Activated T-cell treated with anti-CD3 and anti-CD28 coated beads for 4 hours (primary cell): ENCODE data around the gene SNRK.

ENCODE experiments used
- DNase-seq: peaks from one replicate; pipeline ENCODE4 v3.0.0-alpha.2; 2020

Gene SNRK

GRCh38 chr3:43279082-43279481 lies 7.3 kb upstream of the SNRK start:
- DNase-seq = no peak

DNA sequence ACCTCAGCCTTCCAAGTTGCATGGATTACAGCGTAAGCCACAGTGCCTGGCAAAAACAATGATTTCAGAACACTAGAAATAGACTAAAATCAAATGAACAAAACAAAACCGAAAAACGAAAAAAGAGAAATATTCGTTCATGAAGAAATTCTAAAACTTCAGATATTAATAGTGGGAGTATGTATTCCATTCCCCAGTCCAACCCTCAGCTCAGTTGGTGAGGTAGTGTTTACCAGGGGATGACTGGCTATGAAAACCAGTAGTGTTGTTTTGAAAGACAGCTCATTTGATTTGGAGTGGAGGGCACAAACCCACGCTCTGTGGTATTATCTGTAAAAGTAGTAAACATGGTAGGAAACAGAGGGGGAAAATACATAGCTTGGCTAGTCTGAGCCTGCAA lies 6.8 kb upstream of the SNRK start:
- no peak for DNase-seq

DNA sequence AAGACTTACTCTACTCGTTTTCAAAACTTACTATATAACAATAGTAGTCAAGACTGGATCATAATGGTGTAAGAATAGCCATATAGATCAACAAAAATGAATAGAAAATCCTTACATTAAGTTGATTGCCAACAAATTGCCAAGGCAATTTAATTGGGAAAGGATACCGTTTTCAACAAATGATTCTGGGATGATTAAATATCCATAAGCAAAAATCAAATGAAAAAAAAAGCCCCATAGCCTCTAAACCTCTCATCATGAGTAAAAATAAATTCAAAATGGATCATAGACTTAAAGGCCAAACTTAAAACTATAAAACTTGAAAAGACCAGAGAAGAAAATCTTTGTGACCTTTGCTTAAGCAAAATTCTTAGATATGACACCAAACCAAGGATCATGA lies 5.3 kb upstream of the SNRK start:
- DNase-seq = no peak

- DNase-seq = no peak
Measured at GRCh38 chr3:43284171-43284570, 2.2 kb upstream of the SNRK start.

- no peak for DNase-seq
Measured at GRCh38 chr3:43285644-43286043, 696 bp upstream of the SNRK start.

- DNase-seq = no peak
Measured at GRCh38 chr3:43286841-43287499, 630 bp downstream of the SNRK start.

DNA sequence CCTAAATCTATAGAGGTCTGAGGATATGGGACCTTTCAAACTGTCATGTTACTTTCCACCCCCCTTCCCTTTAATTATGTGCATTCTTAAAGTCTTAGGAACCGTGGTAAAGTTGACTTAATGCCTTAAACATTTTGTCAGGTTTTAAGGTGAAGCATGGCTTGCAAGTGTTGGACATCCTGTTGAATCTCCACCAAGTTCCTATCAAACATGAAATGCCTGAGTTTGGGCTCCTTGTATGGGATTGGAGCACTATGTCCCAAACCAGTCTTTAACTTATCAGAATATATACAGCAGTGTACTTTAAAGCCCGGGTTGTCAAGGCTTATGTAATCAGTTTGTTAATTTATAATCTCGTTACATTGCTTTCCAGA lies 1.1 kb downstream of the SNRK start:
- no peak for DNase-seq

DNA sequence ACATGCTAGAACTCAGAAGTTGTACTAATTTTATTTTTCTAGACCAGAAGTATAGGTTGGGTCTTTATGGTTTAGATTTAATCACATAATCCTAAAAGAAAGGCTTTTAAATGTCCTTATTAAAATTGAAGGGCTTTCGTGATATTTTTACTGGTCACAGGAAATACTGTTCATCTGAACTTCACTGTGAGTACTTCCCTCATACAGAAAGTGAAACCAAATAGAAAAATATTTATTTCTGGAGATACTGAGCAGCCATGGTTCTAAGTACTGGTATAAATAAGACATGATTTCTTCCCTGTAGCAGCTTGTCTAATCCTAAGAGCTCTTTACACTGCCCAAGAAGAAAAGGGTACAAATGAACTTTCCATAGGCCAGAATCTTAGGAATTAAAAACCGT lies 2.0 kb downstream of the SNRK start:
- DNase-seq = no peak

- DNase-seq = no peak
Measured at GRCh38 chr3:43288850-43289249, 2.5 kb downstream of the SNRK start.

DNA sequence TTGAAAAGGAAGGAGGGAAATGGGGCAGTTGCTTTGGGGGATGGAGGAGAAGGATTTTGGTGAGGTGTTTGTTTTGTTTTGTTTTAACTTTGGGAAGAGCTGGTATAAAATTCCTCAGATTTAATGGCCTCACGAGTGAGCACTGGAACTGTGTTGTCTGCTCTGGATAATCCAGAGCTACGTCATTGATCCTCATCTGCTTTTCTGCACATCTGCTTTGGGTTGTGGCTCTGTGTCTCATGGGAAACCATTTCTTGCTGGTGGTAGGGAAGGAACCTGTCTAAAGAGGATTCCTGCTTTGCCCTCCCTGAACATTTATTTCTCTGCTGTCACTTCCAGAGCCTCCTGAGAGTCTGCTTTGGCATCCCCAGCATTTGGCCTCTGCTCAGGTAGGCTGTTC lies 3.1 kb downstream of the SNRK start:
- DNase-seq = no peak

GRCh38 chr3:43289841-43290470 lies 3.6 kb downstream of the SNRK start:
- no peak for DNase-seq

DNA sequence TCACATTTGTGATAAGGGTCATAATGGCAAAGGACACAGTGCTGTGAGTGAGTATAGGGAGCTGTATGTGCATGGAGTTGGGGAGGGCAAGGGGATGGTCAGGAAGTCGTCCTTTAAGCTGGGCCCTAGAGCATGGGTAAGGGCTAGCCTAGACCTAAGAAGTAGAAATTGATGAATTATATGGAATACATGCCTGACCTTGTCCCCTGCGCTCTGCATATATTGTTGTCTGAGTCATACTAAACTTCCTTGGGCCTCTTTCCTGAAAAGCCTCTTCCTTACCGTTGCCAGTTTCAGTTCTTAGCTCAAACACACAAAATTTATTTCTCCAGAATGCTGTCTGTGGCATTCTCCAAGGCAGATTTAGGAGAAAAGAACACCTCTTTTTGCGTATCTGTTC lies 4.6 kb downstream of the SNRK start:
- no peak for DNase-seq

DNA sequence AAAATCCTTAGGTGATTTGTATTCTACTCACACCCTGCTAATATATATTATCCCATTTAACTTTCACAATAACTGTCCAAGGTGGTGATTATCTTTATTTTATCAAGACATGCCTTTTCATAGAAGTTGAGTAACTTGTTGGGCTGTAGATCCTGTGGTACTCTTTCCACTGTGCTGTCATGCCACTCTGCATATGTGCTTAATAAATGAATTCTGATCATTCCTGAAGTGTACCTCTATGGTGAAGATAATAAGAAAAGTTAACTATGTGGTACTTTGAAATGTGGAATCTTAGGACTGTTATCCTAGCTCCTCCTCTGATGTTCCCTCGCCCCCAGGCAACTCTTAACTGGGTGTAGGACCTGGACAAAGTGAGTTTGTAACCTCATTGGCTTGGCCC lies 5.2 kb downstream of the SNRK start:
- DNase-seq = no peak

GRCh38 chr3:43294975-43295374 lies 8.6 kb downstream of the SNRK start:
- DNase-seq = no peak

GRCh38 chr3:43296565-43296964 lies 10.2 kb downstream of the SNRK start:
- peak; percentile 52 for DNase-seq

- no peak for DNase-seq
Measured at GRCh38 chr3:43298292-43298691, 12.0 kb downstream of the SNRK start.

DNA sequence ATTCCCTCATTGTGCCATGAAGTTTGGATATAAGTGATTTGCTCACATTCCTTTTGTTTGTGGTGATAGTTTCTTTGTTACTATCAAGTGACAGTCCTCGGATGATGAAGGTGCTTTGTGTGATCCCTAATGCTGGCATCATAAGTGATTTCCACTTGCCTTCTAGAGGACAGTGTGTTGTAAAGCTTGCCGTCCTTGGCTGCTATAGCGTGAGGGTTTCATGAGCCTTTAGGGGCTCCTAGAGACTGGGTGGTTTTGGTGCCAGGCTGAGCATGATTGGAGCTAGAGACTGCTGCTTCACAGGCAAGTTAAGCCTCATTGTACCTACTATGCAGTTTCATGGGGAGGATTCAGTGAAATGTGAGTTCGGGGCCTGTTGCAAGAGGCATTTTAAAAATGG lies 12.4 kb downstream of the SNRK start:
- DNase-seq = no peak

DNA sequence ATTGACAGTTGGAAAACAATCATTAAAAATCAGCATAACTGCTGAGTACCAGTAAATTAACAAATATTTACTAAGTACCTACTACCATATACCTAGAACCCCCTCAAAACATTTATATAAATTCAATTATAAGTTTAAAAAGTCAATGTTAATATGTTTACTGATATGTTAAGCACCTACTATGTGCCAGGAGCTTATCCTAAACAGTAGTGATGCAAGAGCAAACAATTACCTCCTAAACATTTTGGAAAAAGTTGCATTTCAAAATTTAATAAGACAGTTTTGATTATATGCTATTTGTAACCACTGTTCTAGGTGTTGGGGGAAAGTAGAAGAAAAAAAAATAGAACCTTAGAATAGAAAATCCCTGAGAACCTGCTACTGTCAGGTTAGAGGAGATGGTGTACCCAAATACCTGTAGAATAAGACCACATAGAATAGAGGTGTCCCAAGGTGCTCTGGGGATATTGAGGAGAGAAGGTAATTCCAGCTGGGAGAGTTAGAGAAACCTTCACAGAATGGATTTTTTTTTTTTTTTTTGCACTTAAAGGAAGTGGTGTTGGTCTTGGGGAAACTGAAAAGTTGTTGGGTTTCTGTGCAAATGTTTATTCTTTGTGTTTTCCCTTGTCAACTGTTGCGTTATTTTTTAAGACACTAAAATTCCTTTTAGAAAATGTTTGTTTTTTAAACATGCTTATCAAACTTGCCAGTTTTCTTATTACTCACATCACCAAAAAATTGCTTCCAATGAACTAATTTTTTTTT lies 16.0 kb downstream of the SNRK start:
- no peak for DNase-seq

DNA sequence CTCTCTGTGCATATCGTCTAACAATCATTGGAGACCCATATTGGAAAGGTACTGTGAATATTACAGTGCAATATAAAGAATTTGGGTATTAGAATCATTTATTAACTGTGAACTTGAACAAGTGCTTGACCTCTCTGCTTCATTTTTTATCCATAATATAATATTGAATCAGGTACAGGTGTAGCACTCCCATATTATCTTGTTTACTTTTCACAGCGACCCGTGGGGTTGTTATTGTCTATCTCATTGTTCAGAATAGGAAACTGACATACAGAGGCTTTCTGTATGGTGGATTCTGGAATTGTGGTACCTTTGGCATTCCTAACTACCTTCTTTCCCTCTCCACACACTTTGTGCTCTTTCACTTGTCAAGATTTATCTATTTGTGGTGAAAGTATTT lies 17.8 kb downstream of the SNRK start:
- no peak for DNase-seq

DNA sequence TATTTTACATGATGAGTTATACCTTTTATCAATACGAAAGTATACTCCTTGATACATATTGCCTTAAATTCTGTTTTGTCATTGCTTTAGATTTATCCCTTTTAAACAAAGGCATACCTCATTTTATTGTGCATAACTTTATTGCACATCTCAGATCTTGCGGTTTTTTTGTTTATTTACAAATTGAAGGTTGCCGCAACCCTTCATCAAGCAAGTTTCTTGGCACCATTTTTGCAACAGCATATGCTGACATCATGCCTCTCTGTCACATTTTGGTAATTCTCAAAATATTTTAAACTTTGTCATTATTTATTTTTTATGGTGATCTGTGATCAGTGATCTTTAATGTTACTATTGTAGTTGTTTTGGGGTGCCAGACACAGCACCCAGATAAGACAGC lies 20.9 kb downstream of the SNRK start:
- DNase-seq = no peak

DNA sequence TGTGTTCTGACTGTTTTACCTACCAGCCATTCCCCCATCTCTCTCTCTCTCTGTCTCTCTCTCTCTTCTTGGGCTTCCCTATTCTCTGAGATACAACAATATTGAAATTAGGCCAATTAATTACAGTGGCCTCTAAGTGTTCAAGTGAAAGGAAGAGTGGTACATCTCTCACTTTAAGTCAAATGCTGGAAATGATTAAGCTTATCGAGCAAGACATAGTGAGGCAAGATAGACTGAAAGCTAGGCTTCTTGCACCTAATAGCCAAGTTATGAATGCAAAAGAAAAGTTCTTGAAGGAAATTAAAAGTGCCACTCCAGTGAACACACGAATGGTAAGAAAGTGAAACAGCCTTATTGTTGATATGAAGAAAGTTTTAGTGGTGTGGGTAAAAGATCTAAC lies 21.3 kb downstream of the SNRK start:
- DNase-seq = no peak

- no peak for DNase-seq
Measured at GRCh38 chr3:43309372-43310305, 23.3 kb downstream of the SNRK start.

DNA sequence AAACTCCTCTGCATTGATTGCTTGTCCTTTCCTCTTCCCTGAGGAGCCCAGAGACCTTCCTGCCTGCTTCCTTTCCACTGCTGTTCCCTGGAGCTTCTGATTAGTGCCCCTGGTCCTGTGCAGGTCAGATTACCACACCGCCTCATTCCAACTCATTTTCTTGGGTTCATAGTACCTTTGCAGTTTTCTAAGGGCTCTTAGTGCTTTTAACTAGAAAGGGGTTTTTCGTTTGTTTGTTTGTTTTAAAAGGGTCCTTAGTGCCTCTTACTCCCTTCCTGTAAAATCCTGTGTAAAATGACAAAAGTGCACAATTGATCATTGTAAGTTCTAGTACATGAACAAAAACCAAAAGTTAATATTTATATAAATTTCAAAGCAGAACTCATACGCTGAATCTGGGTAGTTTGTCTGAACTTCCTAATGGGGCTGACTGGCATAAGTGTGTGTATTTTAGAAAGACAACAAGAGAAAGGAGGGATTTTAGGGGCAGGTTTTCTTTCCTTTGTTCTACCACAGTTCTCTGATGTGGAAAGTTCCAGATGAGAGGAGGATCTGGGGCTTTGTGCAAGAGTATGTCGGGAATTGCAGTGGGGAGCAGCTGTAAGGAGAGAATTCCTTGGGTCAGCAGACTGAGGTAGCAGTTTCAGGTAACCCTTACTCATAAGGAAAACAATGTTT lies 30.6 kb downstream of the SNRK start:
- DNase-seq = no peak
